ENCODE data around the gene ADORA1. TPM values are rescaled to one million over a fixed set of nuclear protein-coding genes. Genes with fewer than 3 reads are reported as not detected.

Gene ADORA1
- total and polyA plus RNA-seq, 2 of the 4 experiments (the other 2 are of a cell fraction) = 0.36 to 0.56 TPM

DNA sequence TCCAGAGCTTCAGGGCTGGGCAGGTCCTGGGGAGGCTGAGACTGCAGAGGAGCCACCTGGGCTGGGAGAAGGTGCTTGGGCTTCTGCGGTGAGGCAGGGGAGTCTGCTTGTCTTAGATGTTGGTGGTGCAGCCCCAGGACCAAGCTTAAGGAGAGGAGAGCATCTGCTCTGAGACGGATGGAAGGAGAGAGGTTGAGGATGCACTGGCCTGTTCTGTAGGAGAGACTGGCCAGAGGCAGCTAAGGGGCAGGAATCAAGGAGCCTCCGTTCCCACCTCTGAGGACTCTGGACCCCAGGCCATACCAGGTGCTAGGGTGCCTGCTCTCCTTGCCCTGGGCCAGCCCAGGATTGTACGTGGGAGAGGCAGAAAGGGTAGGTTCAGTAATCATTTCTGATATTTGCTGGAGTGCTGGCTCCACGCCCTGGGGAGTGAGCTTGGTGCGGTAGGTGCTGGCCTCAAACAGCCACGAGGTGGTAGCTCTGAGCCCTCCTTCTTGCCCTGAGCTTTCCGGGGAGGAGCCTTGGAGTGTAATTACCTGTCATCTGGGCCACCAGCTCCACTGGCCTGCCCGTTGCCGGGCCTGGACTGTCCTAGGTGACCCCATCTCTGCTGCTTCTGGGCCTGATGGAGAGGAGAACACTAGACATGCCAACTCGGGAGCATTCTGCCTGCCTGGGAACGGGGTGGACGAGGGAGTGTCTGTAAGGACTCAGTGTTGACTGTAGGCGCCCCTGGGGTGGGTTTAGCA, 38.8 kb downstream of the ADORA1 start:
- no peak overlapping the region for H2BK15ac ChIP-seq (ENCODE audit: low read depth, low read length)
- no peak overlapping the region for H3K4me2 ChIP-seq (ENCODE audit: low read depth, low read length)
- H3K27ac ChIP-seq (ENCODE audit: insufficient read depth, low read length) = no peak overlapping the region
- H4K91ac ChIP-seq (ENCODE audit: insufficient read depth, low read depth, low read length) = no peak overlapping the region
- TF ChIP-seq RFX5 (IDR thresholded peaks at IDR 0.05; ENCODE audit: low read depth, low read length) (no peak), SMC3 (IDR thresholded peaks at IDR 0.05; ENCODE audit: low read depth, low read length) (peak; percentile 10; the same call in 1 of the 2 replicates)
- ChIA-PET CTCF (no interaction called here), POLR2A (ENCODE audit: unreplicated experiment) (no interaction called here)
- no peaks in the 10 kb centered on the region for H3K79me1 ChIP-seq (ENCODE audit: low read depth in 1 of 2, low read length in 2 of 2)
- no peak overlapping the region for H3K4me3 ChIP-seq (ENCODE audit: insufficient read depth, low read depth, low read length)
- 81% methylated on average over 5 of the region's 14 CpGs; no CpG with 5 or more reads in 1 of the 2 experiments for WGBS, 2 experiments (ENCODE audit: extremely low coverage in 2 of 2, insufficient read length in 1 of 2)
- H3K4ac ChIP-seq (ENCODE audit: low read depth, low read length) = no peak overlapping the region
- DNase-seq (no peak), ATAC-seq (ENCODE audit: low read depth) (no peak)
- H2BK120ac ChIP-seq (ENCODE audit: low read depth, low read length) = no peak overlapping the region
- H4K8ac ChIP-seq (ENCODE audit: low read depth in 2 of 2, low read length in 2 of 2) = no peak overlapping the region
- no peaks in the 10 kb centered on the region for H3K36me3 ChIP-seq (ENCODE audit: control insufficient read depth, insufficient read depth, low read length)
- no peak overlapping the region for H4K5ac ChIP-seq (ENCODE audit: low read depth, low read length)
- H2BK5ac ChIP-seq (ENCODE audit: low read depth, low read length, poor library complexity, severe bottlenecking) = no peak overlapping the region
- H2BK20ac ChIP-seq (ENCODE audit: low read depth, low read length) = no peak overlapping the region
- intact Hi-C loops (cut with micrococcal nuclease) (no loop called here), in situ Hi-C loops (cut with MboI; ENCODE audit: low sequenced_read_pairs) (no loop called here), dilution Hi-C loops (cut with HindIII; ENCODE audit: low sequenced_read_pairs, unreplicated experiment) (no loop called here)
- no TSS peak for BruUV-seq (replicated peaks)
- no peak overlapping the region for H3K14ac ChIP-seq (replicated peaks; ENCODE audit: low read depth, low read length)
- H3K56ac ChIP-seq (ENCODE audit: extremely low read depth, insufficient read depth, low read length) = no peak overlapping the region
- peak overlapping the region; percentile 81 for H2AK9ac ChIP-seq (replicated peaks; ENCODE audit: low read depth, low read length, poor library complexity)
- no peak overlapping the region for H3K23ac ChIP-seq (ENCODE audit: low read depth, low read length)
- H3K4me1 ChIP-seq (ENCODE audit: control insufficient read depth, insufficient read depth, low read length) = no peaks in the 10 kb centered on the region
- no peaks in the 10 kb centered on the region for H3K9me3 ChIP-seq (ENCODE audit: control insufficient read depth, insufficient read depth, low read length)
- no peak overlapping the region; the same call in 1 of the 2 replicates for H2AK5ac ChIP-seq (ENCODE audit: low read depth, low read length)
- no peak overlapping the region for H3K18ac ChIP-seq (ENCODE audit: low read depth, low read length)
- no peak overlapping the region for H3K9ac ChIP-seq (ENCODE audit: low read depth, low read length)
- H4K20me1 ChIP-seq (ENCODE audit: insufficient read depth, low read length) = no peaks in the 10 kb centered on the region
- no peaks in the 10 kb centered on the region for H3K9me1 ChIP-seq (ENCODE audit: insufficient read depth, low read length)
- no peak overlapping the region for H2AFZ ChIP-seq (replicated peaks; ENCODE audit: low read length, poor library complexity)
- H3K27me3 ChIP-seq (ENCODE audit: control insufficient read depth, insufficient read depth, low read length) = peaks cover 26% of the 10 kb centered on the region

All from IMR-90 (cell line).